Keratinocyte (primary cell): ENCODE data around the gene SPSB4.

ENCODE experiments used
- EZH2 ChIP-seq: IDR thresholded peaks from one replicate; pipeline ENCODE4 v1.6.1; 2012; ENCODE audit warnings: inconsistent platforms, mild to moderate bottlenecking, low read length, moderate library complexity
- TF ChIP-seq, protein P1 (sequence below), 3 experiments: IDR thresholded peaks in 1 of 3; conservative IDR thresholded peaks in 1 of 3; optimal IDR thresholded peaks in 1 of 3; 2 replicates in 2 of 3; 3 replicates in 1 of 3; pipeline versions ENCODE3 to v1.5.1; 2011; ENCODE audit warnings: low read length in 3 of 3, mild to moderate bottlenecking in 3 of 3, moderate library complexity in 2 of 3, control low read depth in 1 of 3, inconsistent platforms in 1 of 3; ENCODE audit not compliant: insufficient read depth in 2 of 3; ENCODE audit errors: extremely low read depth in 1 of 3

GRCh38 chr3:141126661-141127343 is 75.7 kb downstream of the SPSB4 start:
- TF ChIP-seq, protein P1, sequence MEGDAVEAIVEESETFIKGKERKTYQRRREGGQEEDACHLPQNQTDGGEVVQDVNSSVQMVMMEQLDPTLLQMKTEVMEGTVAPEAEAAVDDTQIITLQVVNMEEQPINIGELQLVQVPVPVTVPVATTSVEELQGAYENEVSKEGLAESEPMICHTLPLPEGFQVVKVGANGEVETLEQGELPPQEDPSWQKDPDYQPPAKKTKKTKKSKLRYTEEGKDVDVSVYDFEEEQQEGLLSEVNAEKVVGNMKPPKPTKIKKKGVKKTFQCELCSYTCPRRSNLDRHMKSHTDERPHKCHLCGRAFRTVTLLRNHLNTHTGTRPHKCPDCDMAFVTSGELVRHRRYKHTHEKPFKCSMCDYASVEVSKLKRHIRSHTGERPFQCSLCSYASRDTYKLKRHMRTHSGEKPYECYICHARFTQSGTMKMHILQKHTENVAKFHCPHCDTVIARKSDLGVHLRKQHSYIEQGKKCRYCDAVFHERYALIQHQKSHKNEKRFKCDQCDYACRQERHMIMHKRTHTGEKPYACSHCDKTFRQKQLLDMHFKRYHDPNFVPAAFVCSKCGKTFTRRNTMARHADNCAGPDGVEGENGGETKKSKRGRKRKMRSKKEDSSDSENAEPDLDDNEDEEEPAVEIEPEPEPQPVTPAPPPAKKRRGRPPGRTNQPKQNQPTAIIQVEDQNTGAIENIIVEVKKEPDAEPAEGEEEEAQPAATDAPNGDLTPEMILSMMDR (optimal IDR thresholded peaks at IDR 0.05 in 1 of 3, IDR thresholded peaks at IDR 0.05 in 1 of 3, conservative IDR thresholded peaks at IDR 0.05 in 1 of 3; ENCODE audit: extremely low read depth in 1 of 3, insufficient read depth in 2 of 3, low read length in 3 of 3), result no peak
- no peak for TF ChIP-seq EZH2
